SK-N-SH (cell line): ENCODE data around the gene TAOK1. TPM values are rescaled to one million over a fixed set of nuclear protein-coding genes. Genes with fewer than 3 reads are reported as not detected.

Experiments
- CTCF ChIA-PET: fragments of 300-600, 350-600 bp; formaldehyde crosslinking; extraction: SDS; loops from one replicate; lab custom pipeline; 2021; lab: Yijun Ruan, JAX
- POLR2A ChIA-PET: fragments of 350-600 bp; sonication (Branson Sonifier 250); formaldehyde crosslinking; extraction: SDS; loops from one replicate; lab custom pipeline; 2020; ENCODE audit warnings: antibody characterized with exemption, inconsistent platforms; lab: Yijun Ruan, JAX
- DNase-seq: peaks from one replicate; pipeline ENCODE4 v3.0.0; 2012
- H2AFZ ChIP-seq: fragments of 200-600 bp; sonication (generic); 2 replicates; pipeline ENCODE4 v1.8.1; 2016; ENCODE audit warnings: antibody characterized with exemption, mild to moderate bottlenecking, low read depth
- H3F3A ChIP-seq: fragments of 200-600 bp; sonication (generic); replicated peaks from 2 replicates; pipeline ENCODE3; 2016; ENCODE audit warnings: antibody characterized with exemption, mild to moderate bottlenecking; ENCODE audit not compliant: insufficient read depth
- H3K27ac ChIP-seq, 2 experiments: fragments of 200-500 bp in 1 of 2; fragments of 200-600 bp in 1 of 2; sonication (Bioruptor generic) in 1 of 2; sonication (generic), shearing (Covaris generic) in 1 of 2; 2 replicates each; pipeline versions ENCODE4 v1.5.1 to v1.6.1; 2014 to 2016; ENCODE audit warnings: low read depth in 2 of 2, inconsistent platforms in 1 of 2, low read length in 1 of 2, mild to moderate bottlenecking in 1 of 2, mixed read lengths in 1 of 2
- H3K27me3 ChIP-seq: fragments of 200-600 bp; sonication (generic), shearing (Covaris generic); 2 replicates; pipeline ENCODE4 v1.6.1; 2016; ENCODE audit warnings: mixed run types; ENCODE audit not compliant: insufficient read depth
- H3K36me3 ChIP-seq, 2 experiments: fragments of 200-500 bp in 1 of 2; fragments of 200-600 bp in 1 of 2; sonication (Bioruptor generic) in 1 of 2; sonication (generic) in 1 of 2; replicated peaks in 1 of 2; 2 replicates each; pipeline versions ENCODE3 to v1.5.1; 2014 to 2016; ENCODE audit warnings: low read length in 1 of 2, mild to moderate bottlenecking in 1 of 2; ENCODE audit not compliant: insufficient read depth in 2 of 2, control insufficient read depth in 1 of 2
- H3K4me1 ChIP-seq, 2 experiments: fragments of 200-500 bp in 1 of 2; fragments of 200-600 bp in 1 of 2; sonication (Bioruptor generic) in 1 of 2; sonication (generic), shearing (Covaris generic) in 1 of 2; 2 replicates each; pipeline versions ENCODE4 v1.5.1 to v1.6.1; 2014 to 2016; ENCODE audit warnings: low read depth in 1 of 2, low read length in 1 of 2, mixed run types in 1 of 2; ENCODE audit not compliant: insufficient read depth in 2 of 2, control insufficient read depth in 1 of 2
- H3K4me2 ChIP-seq: fragments of 200-600 bp; sonication (generic), shearing (Covaris generic); 2 replicates; pipeline ENCODE4 v1.6.1; 2017; ENCODE audit warnings: mixed run types
- H3K4me3 ChIP-seq, 2 experiments: fragments of 200-500 bp in 1 of 2; fragments of 200-600 bp in 1 of 2; sonication (Bioruptor generic) in 1 of 2; sonication (generic), shearing (Covaris generic) in 1 of 2; 2 replicates each; pipeline versions ENCODE4 v1.5.1 to v1.8.1; 2014 to 2016; ENCODE audit warnings: low read depth in 2 of 2, inconsistent platforms in 1 of 2, low read length in 1 of 2, mild to moderate bottlenecking in 1 of 2, mixed read lengths in 1 of 2, moderate library complexity in 1 of 2
- H3K79me2 ChIP-seq: fragments of 200-600 bp; sonication (generic); 2 replicates; pipeline ENCODE4 v1.8.1; 2017; ENCODE audit warnings: mild to moderate bottlenecking; ENCODE audit not compliant: insufficient read depth
- H3K9ac ChIP-seq: fragments of 200-600 bp; sonication (generic); 2 replicates; pipeline ENCODE4 v1.6.1; 2017; ENCODE audit warnings: mixed run types
- H3K9me2 ChIP-seq: fragments of 200-600 bp; sonication (generic); 2 replicates; pipeline ENCODE4 v1.6.1; 2017; ENCODE audit warnings: mixed run types
- H3K9me3 ChIP-seq: fragments of 200-600 bp; sonication (generic); 2 replicates; pipeline ENCODE4 v1.6.1; 2017; ENCODE audit warnings: mixed run types, mild to moderate bottlenecking, moderate library complexity
- H4K20me1 ChIP-seq: fragments of 200-600 bp; sonication (generic); 2 replicates; pipeline ENCODE4 v1.6.1; 2017; ENCODE audit warnings: mild to moderate bottlenecking, mixed run types; ENCODE audit not compliant: insufficient read depth
- EP300 ChIP-seq, 2 experiments: IDR thresholded peaks; 2 replicates each; pipeline versions ENCODE4 v1.4.0 to v1.6.1; 2012; ENCODE audit warnings: borderline replicate concordance in 1 of 2, low read depth in 1 of 2, low read length in 1 of 2
- FOXJ3 ChIP-seq: sonication (generic); formaldehyde crosslinking; IDR thresholded peaks from 2 replicates; pipeline ENCODE4 v1.5.1; 2020; ENCODE audit warnings: mild to moderate bottlenecking, missing genetic modification reagents
- GABPA ChIP-seq: IDR thresholded peaks from 2 replicates; pipeline ENCODE4 v1.4.0; 2012; ENCODE audit warnings: low read depth, mild to moderate bottlenecking
- GATA2 ChIP-seq: sonication (generic); formaldehyde crosslinking; IDR thresholded peaks from 2 replicates; pipeline ENCODE4 v1.5.0; 2020; ENCODE audit warnings: mild to moderate bottlenecking, missing genetic modification reagents
- MAX ChIP-seq: IDR thresholded peaks from 2 replicates; pipeline ENCODE4 v1.4.0; 2012; ENCODE audit warnings: low read depth
- MXI1 ChIP-seq: IDR thresholded peaks from 2 replicates; pipeline ENCODE4 v1.6.1; 2012; ENCODE audit warnings: mild to moderate bottlenecking, low read depth, low read length, improper control_type of control experiment
- NFIC ChIP-seq: IDR thresholded peaks from 2 replicates; pipeline ENCODE4 v1.4.0; 2012; ENCODE audit warnings: borderline replicate concordance
- NRF1 ChIP-seq: IDR thresholded peaks from 2 replicates; pipeline ENCODE4 v1.6.1; 2012; ENCODE audit warnings: low read depth, mild to moderate bottlenecking, low read length
- POLR2AphosphoS5 ChIP-seq: IDR thresholded peaks from 2 replicates; pipeline ENCODE4 v1.6.1; 2012; ENCODE audit warnings: low read depth, low read length
- RXRA ChIP-seq: IDR thresholded peaks from 2 replicates; pipeline ENCODE4 v1.4.0; 2012; ENCODE audit warnings: low read depth, mild to moderate bottlenecking, borderline replicate concordance
- SMC3 ChIP-seq: IDR thresholded peaks from 2 replicates; pipeline ENCODE4 v1.6.1; 2012; ENCODE audit warnings: low read depth, low read length, improper control_type of control experiment
- TCF12 ChIP-seq: IDR thresholded peaks from 2 replicates; pipeline ENCODE4 v1.4.0; 2012
- WGBS: methylation state at CpG from one replicate; pipeline ENCODE4 v1.1.6; 2017; ENCODE audit warnings: low lambda C conversion rate; 5-methylcytosine and 5-hydroxymethylcytosine counted together
- polyA plus RNA-seq, 3 experiments: library from polyadenylated mRNA; depleted of rRNA; stranded (reverse); fragments of >200 nt; gene quantifications; 2 replicates each; pipeline ENCODE4 v1.2.3, GENCODE V29; 2012
- TF ChIP-seq, protein P1 (sequence below): IDR thresholded peaks from 2 replicates; pipeline ENCODE4 v1.4.0; 2012; ENCODE audit warnings: low read depth, borderline replicate concordance
- TF ChIP-seq, protein P2 (sequence below): IDR thresholded peaks from 2 replicates; pipeline ENCODE4 v1.6.1; 2012; ENCODE audit warnings: mild to moderate bottlenecking, low read depth, low read length, moderate library complexity
- TF ChIP-seq, protein P3 (sequence below): IDR thresholded peaks from 2 replicates; pipeline ENCODE4; 2012

TAOK1 gene
- polyA plus RNA-seq, 1 of the 3 experiments (the other 2 are of a cell fraction), result 5.9 TPM

DNA sequence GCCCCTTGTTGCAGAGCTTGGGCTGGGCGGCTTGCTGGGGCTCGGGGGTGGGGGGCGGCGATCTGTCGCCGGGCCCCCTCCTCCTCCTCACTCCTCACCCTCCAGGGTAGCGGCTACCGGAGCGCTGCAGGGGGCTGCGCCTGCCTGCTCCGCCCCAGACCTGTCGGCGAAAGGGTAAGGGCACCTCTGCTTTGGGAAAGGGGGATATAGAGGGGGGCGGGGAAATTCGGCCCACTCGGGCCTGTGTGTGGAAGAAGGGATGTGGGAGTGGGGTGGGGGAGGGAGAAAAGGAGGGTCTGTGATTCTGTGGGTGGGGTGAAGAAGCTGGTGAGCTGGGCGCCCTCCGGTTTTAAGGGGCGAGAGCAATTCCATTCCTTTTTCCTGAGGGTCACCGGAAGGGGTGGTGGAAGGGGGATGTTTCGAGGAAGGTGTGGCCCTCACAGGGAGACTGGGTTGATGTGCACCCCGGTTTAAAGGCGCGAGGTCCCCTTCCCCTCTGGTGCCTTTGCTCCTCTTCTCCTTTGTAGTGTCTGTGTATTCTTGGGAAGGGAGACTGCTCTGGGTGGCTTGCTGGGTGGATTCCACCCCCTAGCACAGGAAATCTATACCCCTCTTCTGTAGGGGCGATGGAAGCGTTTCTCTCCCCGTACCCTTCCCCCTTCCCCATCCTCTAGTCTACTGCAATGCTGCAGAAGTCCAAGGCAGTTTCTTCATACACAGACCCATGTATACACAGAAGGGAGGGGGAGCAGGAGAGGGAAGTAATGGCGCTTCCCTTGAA is 878 bp downstream of the TAOK1 start:
- peak; percentile 52 for DNase-seq
- POLR2A ChIA-PET, result interaction anchor here (0.6 to 1.2 kb wide), 5 partner anchors 10 to 163 kb away, joined by 3 to 6 read pairs (median 4); no protein-coding TSS in a partner anchor
- 3% methylated on average over 17 of the region's 28 CpGs for WGBS

More for the DNA sequence above, 878 bp downstream of the TAOK1 start:
- Histone ChIP-seq H3K36me3 (peaks cover 0 to 2% of the 10 kb centered on the region in 2 experiments), H3K4me2 (peak overlapping the region; percentile 90), H2AFZ (no peak overlapping the region), H4K20me1 (peaks cover 50% of the 10 kb centered on the region), H3F3A (peaks cover 5% of the 10 kb centered on the region), H3K9me2 (no peaks in the 10 kb centered on the region), H3K9ac (peak overlapping the region; percentile 99), H3K27me3 (no peaks in the 10 kb centered on the region), H3K4me1 (peaks cover 10% of the 10 kb centered on the region in 2 experiments; a peak in 3 of 4 replicates), H3K79me2 (peaks cover 54% of the 10 kb centered on the region), H3K4me3 (peak overlapping the region; percentile 82 to 91), H3K9me3 (no peaks in the 10 kb centered on the region), H3K27ac (peak overlapping the region; percentile 89 to 95)
- peak; percentile 40; the same call in 1 of the 2 replicates for TF ChIP-seq MXI1
- no peak for TF ChIP-seq GATA2 (CRISPR knock-in tag)
- TF ChIP-seq, protein P1, sequence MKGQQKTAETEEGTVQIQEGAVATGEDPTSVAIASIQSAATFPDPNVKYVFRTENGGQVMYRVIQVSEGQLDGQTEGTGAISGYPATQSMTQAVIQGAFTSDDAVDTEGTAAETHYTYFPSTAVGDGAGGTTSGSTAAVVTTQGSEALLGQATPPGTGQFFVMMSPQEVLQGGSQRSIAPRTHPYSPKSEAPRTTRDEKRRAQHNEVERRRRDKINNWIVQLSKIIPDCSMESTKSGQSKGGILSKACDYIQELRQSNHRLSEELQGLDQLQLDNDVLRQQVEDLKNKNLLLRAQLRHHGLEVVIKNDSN, result no peak
- TF ChIP-seq GABPA, result no peak
- no peak for TF ChIP-seq NRF1
- TF ChIP-seq SMC3, result no peak
- TF ChIP-seq RXRA, result no peak
- no peak for TF ChIP-seq NFIC
- TF ChIP-seq MAX, result no peak
- TF ChIP-seq, protein P2, sequence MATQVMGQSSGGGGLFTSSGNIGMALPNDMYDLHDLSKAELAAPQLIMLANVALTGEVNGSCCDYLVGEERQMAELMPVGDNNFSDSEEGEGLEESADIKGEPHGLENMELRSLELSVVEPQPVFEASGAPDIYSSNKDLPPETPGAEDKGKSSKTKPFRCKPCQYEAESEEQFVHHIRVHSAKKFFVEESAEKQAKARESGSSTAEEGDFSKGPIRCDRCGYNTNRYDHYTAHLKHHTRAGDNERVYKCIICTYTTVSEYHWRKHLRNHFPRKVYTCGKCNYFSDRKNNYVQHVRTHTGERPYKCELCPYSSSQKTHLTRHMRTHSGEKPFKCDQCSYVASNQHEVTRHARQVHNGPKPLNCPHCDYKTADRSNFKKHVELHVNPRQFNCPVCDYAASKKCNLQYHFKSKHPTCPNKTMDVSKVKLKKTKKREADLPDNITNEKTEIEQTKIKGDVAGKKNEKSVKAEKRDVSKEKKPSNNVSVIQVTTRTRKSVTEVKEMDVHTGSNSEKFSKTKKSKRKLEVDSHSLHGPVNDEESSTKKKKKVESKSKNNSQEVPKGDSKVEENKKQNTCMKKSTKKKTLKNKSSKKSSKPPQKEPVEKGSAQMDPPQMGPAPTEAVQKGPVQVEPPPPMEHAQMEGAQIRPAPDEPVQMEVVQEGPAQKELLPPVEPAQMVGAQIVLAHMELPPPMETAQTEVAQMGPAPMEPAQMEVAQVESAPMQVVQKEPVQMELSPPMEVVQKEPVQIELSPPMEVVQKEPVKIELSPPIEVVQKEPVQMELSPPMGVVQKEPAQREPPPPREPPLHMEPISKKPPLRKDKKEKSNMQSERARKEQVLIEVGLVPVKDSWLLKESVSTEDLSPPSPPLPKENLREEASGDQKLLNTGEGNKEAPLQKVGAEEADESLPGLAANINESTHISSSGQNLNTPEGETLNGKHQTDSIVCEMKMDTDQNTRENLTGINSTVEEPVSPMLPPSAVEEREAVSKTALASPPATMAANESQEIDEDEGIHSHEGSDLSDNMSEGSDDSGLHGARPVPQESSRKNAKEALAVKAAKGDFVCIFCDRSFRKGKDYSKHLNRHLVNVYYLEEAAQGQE, result no peak
- TF ChIP-seq POLR2AphosphoS5, result no peak
- TF ChIP-seq FOXJ3 (CRISPR knock-in tag), result no peak
- TF ChIP-seq, protein P3, sequence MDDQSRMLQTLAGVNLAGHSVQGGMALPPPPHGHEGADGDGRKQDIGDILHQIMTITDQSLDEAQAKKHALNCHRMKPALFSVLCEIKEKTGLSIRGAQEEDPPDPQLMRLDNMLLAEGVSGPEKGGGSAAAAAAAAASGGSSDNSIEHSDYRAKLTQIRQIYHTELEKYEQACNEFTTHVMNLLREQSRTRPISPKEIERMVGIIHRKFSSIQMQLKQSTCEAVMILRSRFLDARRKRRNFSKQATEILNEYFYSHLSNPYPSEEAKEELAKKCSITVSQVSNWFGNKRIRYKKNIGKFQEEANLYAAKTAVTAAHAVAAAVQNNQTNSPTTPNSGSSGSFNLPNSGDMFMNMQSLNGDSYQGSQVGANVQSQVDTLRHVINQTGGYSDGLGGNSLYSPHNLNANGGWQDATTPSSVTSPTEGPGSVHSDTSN, result no peak
- no peak for TF ChIP-seq TCF12
- 0 out of 4 replicates have a peak, but pooled peaks of 1 of the 2 experiments have one; percentile 15 for TF ChIP-seq EP300 (IDR thresholded peaks at IDR 0.05; ENCODE audit: borderline replicate concordance in 1 of 2, low read depth in 1 of 2, low read length in 1 of 2)
- CTCF ChIA-PET, result interaction anchor here (2.0 kb wide), 1 partner anchor 21 kb away, joined by 12 read pairs; no protein-coding TSS in a partner anchor
